AG09309 (cell line): Measurements from ENCODE around the gene MEIS1.

Source experiments
- DNase-seq: peaks from one replicate; pipeline ENCODE4 v3.0.0-alpha.2; 2010; ENCODE audit warnings: low read depth
- H3K4me3 ChIP-seq: 2 replicates; pipeline ENCODE4 v1.5.1; 2011; ENCODE audit warnings: mild to moderate bottlenecking, low read depth, low read length, moderate library complexity; ENCODE audit not compliant: control insufficient read depth
- TF ChIP-seq, protein P1 (sequence below): IDR thresholded peaks from 2 replicates; pipeline ENCODE4 v1.5.1; 2011; ENCODE audit warnings: mild to moderate bottlenecking, low read depth, low read length, inconsistent platforms; ENCODE audit not compliant: insufficient read depth, control insufficient read depth; ENCODE audit errors: missing control alignments

The MEIS1 gene

DNA sequence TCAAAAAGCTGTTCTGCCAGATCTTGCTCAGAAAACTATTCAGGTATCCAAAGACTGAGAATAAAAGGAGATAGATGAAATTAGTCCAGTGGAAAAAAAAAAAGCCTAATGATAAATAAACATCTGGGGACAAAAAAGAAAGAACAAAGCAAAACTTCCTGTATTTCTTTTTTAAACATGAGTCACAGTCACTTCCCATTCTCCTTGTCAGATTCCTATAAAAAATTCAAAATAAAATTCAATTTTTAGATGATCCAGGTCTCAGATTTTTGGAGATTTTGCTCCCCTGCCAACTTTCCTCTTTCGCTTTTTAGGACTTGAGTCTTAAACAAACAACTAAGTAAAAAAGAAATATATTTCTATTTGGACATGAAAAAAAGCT, 127.4 kb downstream of the MEIS1 start:
- no peak for DNase-seq
- TF ChIP-seq, protein P1, sequence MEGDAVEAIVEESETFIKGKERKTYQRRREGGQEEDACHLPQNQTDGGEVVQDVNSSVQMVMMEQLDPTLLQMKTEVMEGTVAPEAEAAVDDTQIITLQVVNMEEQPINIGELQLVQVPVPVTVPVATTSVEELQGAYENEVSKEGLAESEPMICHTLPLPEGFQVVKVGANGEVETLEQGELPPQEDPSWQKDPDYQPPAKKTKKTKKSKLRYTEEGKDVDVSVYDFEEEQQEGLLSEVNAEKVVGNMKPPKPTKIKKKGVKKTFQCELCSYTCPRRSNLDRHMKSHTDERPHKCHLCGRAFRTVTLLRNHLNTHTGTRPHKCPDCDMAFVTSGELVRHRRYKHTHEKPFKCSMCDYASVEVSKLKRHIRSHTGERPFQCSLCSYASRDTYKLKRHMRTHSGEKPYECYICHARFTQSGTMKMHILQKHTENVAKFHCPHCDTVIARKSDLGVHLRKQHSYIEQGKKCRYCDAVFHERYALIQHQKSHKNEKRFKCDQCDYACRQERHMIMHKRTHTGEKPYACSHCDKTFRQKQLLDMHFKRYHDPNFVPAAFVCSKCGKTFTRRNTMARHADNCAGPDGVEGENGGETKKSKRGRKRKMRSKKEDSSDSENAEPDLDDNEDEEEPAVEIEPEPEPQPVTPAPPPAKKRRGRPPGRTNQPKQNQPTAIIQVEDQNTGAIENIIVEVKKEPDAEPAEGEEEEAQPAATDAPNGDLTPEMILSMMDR, result no peak
- no peak overlapping the region for H3K4me3 ChIP-seq

DNA sequence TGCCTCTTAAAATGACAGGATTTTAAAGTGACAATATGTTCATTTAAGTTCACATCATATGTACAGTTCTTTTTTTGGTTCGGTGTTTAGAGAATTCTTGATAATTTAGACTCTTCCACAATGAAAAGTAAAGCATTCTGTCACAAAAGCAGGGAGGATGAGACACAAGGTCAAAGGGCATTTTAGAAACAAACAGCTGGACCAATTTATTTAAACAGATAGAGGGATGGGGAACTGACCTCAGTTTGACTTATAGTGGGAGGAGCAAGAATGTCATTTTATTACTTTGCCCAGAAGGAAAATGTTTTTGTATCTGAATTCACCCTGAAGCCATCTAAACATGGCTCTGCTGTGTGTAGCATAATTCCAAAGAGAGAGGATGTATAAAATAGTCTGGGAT, 128.5 kb downstream of the MEIS1 start:
- TF ChIP-seq, protein P1, result no peak
- no peak overlapping the region for H3K4me3 ChIP-seq
- DNase-seq, result no peak

DNA sequence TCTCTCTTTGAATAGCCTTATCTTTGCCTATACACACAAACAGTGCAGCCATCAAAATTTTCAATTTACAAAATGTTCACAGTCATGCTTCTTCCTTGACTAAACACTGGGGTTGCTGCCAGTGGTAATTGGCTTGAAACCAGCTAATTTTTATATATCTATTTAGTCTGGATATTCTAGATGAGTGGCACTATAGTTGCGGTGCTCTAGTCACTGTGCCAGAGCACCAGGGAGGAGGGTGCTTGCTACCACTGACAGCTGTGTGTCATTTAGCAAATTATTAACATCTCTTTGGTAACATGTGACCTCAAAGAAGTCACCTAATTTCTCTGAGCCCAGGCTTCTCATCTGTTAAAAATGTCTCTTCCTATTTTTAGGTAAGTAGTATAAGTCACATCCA, 130.4 kb downstream of the MEIS1 start:
- DNase-seq, result no peak
- TF ChIP-seq, protein P1, result no peak
- no peak overlapping the region for H3K4me3 ChIP-seq

DNA sequence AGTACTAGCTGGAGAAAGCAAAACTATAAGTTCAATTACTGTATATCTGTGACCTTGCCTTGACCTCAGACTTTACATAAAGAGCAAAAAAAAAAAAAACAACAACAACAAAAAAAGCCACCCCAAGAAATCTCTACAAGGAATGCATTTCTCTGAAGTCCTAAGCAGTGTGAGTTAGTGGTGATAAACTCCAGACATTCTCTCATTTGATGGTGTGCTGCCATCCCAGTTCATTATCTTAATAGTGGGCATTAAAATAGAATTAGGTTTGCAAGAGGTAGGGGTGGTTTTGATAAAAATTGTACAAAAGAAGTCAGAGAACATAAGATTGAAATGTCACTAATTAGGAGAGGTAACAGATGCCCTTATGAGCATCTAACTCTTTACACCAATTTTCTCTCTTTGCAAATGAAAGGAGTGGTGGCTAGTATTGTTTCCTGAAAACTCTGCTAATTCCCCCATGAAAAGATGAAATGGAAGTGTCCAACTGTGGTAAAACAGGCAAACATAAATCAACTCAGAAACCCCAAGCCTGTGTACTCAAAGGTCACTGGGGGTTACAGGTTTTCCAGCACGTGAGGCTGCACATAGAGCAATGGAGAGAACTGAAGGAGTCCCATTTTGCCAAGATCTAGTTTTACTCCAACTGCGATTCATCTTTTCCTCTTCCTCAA, 131.9 kb downstream of the MEIS1 start:
- TF ChIP-seq, protein P1, result no peak

DNA sequence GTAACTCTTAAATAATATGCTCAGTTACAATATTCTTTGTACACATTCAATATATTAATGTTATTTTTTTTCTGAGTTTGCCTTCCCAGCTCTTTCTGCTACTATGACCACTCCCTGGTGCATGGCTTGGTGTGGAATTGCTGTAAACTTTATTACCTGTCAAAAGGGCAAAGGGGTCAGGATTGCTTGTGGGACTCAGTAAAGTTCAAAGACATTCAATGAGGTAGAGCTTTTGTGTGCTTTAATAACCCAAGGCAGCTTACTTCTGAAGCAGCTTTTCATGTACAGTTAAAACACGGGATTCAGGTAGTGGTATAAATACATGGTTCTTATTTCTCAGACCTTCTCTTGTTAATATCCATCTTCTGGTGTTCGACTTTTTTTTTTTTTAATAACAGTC, 132.8 kb downstream of the MEIS1 start:
- no peak overlapping the region for H3K4me3 ChIP-seq
- DNase-seq, result no peak
- TF ChIP-seq, protein P1, result no peak

More for the DNA sequence above, 131.9 kb downstream of the MEIS1 start:
- no peak for DNase-seq
- H3K4me3 ChIP-seq, result no peak overlapping the region

DNA sequence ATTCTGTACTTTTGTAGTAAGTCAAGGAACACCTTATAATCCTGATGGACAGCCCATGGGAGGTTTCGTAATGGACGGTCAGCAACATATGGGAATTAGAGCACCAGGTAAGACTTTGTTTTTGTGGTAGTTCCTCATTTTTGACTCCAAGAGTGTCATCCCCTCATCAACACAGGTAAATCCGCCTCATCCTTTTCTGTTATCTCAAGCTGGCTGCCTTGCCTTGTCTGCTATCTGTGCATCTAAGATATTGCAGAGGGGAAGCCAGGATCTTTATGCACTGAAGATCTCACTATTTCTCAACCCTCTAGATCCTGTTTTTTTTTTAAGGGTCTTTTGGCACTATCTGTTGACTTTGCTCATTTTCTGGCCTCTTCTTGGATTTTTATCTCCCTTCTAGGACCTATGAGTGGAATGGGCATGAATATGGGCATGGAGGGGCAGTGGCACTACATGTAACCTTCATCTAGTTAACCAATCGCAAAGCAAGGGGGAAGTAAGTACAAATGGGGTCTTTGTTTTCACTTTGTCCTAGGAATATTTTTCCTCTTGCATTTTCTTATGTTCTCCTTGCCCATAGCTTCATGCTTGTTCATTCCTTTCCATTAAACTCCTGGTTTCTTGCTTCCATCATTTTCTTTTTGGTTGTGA, 133.8 kb downstream of the MEIS1 start:
- no peak for DNase-seq
- TF ChIP-seq, protein P1, result no peak
- no peak overlapping the region for H3K4me3 ChIP-seq
